GM18951 (cell line): ENCODE data around the gene LIPE.

ENCODE experiments used
- POLR2A ChIP-seq: IDR thresholded peaks from 4 replicates; pipeline ENCODE4 v1.6.1; 2011; ENCODE audit warnings: mild to moderate bottlenecking; ENCODE audit not compliant: insufficient read length, insufficient read depth; ENCODE audit errors: extremely low read depth
- in situ Hi-C: fragments of 300-500 bp; cut with MboI; formaldehyde crosslinking; loops from one replicate; pipeline ENCODE4 v1.12.0; 2022; ENCODE audit warnings: low sequenced_read_pairs, mixed read lengths, inconsistent platforms; ENCODE audit not compliant: unreplicated experiment

Gene LIPE

DNA sequence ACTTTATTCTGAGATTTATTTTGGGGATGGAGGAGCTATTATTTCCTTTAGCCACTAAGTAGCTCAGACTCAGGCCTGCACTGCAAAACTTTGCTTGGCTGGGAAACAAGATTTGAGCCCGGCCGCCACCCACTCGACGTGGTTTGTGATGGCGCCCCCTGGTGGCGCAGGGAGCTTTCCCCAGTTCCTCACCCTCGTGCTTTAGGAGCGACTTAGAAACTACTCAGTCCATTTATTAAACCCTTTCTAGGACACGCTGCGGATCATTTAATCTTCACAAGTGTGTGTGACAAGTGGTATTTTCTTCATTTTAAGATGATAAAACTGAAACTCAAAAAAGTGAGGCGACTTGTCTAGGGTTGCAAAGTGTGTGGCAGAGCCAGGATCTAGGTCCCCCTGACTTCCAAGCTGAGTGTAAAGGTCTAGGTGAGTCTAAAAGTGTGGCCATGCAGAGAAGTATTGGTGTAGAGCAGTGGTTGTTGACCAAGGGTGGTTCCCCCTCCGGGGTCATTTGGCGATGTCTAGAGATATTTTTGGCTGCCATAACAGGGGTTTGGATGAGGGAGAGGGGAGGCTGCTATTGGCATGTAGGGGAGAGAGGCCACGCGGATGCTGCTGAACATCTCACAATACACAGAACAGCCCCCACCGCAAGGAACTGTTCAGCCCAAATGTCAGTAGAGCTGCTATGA is 13.3 kb upstream of the LIPE start:
- in situ Hi-C loops: no loop called here
- TF ChIP-seq POLR2A: no peak

DNA sequence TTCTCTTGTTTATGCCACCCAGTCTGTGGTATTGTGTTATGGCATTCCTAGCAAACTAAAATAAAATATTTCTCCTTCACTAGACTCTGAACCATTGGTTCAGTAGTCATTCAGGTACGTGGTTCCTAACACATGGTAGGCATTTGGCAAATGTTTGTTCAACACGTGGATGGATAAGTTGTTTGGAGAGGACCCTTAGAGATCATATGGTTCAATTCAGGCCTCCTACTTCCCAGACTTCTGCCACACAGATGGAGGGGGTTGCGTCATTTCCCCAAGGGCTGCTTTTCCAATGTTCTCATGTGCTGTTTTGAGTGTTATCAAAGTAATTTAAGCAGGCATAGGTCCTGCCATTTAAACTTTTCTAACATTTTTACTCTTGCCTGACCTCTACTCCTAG is 8.8 kb upstream of the LIPE start:
- TF ChIP-seq POLR2A: no peak
- in situ Hi-C loops: no loop called here

DNA sequence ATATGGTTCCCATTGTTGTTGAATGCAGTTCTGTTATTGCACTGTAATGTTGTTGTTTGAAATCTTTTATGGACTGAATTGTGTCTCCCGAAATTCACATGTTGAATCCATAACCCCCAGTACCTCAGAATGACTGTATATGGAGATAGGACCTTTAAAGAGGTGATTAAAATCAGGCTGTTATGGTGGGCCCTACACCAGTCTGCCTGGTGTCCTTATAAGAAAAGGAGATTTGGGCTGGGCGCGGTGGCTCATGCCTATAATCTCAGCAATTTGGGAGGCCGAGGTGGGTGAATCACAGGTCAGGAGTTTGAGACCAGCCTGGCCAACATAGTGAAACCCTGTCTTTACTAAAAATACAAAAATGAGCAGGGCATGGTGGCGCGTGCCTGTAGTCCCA is 8.1 kb upstream of the LIPE start:
- in situ Hi-C loops: no loop called here
- TF ChIP-seq POLR2A: no peak

DNA sequence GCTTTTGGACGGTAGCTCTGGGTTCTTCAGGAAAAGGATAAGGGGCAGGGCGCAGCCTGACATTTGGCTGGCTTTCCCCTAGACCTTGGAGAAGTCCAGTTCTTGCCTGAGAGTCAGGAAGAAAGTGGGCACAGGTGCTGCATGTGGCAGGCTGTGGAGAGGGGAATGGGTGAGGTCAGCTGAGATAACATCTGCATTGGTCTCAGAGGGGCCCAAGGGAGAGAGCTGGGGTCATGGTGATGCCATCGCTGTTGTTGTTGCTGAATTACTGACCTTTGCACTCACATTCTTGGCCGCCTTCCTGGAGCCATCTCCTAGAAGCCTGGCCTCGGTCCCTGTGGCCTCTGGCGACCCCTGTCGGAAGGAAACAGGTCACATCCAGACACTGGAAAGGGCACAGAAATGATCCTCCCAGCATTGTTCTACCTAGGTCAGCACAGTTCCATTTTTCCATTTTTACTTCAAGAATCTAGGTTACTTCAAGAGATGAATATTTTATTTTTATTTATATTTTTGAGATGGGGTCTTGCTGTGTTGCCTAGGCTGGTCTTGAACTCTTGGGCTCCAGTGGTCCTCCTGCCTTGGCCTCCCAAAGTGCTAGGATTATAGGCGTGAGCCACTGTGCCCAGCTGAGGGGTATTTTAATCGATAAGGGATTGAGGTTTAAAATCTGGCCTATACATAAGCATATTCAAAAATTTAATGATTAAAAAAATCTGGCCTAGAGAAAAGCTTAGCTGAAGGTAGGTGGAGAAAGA is 6.5 kb upstream of the LIPE start:
- in situ Hi-C loops: no loop called here
- no peak for TF ChIP-seq POLR2A

DNA sequence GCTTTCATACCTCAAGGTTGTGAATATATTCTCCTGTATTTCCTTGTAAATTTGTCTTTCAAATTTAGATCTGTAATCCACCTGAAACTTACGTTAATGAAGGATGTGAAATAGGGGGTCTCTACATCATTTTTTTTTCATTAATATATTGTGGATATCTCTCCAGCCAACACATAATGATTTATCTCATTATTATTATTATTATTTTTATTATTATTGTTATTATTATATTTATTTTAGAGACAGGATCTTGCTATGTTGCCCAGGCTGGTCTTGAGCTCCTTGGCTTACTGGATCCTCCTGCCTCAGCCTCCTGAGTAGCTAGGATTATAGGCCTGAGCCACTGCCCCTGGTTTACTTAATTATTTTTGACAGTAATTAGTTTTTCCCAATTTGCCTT is 4.3 kb upstream of the LIPE start:
- no peak for TF ChIP-seq POLR2A
- in situ Hi-C loops: no loop called here

DNA sequence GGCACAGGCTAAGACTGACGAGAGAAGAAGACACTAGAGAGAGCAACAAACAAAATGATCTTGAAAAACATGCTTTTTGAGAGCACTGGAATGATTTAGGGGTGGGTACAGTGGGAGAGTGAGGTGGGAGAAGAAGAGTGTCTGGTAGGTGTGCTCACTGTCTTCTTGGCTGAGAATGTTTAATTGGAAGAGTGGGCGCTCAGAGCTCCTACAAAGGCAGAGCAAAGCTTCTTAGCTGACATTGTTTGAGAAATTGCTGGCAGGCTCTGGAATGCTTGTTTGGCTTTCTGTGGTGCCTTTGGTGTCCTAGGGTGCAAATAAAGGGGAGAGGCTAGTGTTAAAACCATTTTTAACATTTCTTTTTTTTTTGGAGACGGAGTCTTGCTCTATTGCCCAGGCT is 1.5 kb upstream of the LIPE start:
- in situ Hi-C loops: no loop called here
- TF ChIP-seq POLR2A: no peak

DNA sequence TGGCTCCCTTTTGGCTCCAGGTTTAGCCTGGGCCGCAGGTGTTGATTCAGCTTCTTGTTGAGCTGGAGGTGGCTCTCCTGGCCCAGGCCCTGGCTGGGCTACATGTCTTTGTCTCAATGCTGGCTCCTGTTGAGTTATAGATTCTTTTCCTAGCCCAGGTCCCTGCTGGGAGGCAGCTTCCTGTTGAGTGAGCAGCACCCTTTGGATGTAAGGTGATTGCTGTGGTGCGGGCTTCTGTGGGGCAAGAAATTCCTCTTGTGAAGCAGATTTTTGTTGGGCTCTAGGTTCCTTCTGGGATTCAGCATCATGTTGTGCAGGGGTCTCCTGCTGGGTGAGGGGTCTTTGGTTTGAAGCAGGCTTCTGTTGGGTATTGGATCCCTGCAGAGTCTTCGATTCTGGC is 545 bp downstream of the LIPE start:
- in situ Hi-C loops: no loop called here

DNA sequence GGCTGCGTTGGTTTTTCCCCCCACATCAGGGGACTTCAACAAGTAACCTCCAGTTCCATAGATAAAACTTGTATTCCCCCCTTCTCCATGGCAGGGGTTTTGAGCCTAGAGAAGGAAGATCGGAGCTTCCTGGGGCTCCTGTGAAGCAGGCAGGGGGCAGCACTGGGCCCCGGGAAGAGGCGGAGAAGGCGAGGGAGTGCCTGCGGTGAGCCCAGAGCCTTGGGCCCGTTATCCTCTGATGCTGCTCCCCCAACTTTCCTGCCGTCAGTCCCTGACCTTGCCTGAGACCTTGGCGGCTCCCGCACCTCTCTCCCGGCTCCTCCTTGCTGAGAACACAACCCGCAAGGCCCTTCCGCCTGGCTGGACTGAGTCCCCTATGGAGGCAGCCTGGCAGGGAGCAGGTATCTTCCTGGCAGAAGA is 2.5 kb downstream of the LIPE start:
- in situ Hi-C loops: no loop called here
- no peak for TF ChIP-seq POLR2A

More for the DNA sequence above, 545 bp downstream of the LIPE start:
- TF ChIP-seq POLR2A: no peak

DNA sequence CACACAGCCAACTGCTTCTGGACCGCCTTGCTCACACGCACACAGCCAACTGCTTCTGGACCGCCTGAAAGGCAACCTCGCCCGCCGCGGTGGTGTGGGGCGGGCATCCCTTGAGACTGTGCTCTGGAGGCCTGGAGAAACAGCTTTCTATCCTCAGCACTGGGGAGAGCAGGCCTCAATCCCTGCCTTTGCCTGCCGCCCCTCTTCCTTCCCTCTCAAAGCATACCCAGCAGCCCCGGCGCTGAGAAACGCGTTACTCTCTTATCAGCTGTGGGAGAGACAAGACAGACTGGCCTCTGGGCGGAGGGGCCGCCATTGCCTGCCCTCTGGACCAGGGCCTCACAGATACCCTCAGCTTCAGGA is 2.9 kb downstream of the LIPE start:
- no peak for TF ChIP-seq POLR2A
- in situ Hi-C loops: no loop called here

DNA sequence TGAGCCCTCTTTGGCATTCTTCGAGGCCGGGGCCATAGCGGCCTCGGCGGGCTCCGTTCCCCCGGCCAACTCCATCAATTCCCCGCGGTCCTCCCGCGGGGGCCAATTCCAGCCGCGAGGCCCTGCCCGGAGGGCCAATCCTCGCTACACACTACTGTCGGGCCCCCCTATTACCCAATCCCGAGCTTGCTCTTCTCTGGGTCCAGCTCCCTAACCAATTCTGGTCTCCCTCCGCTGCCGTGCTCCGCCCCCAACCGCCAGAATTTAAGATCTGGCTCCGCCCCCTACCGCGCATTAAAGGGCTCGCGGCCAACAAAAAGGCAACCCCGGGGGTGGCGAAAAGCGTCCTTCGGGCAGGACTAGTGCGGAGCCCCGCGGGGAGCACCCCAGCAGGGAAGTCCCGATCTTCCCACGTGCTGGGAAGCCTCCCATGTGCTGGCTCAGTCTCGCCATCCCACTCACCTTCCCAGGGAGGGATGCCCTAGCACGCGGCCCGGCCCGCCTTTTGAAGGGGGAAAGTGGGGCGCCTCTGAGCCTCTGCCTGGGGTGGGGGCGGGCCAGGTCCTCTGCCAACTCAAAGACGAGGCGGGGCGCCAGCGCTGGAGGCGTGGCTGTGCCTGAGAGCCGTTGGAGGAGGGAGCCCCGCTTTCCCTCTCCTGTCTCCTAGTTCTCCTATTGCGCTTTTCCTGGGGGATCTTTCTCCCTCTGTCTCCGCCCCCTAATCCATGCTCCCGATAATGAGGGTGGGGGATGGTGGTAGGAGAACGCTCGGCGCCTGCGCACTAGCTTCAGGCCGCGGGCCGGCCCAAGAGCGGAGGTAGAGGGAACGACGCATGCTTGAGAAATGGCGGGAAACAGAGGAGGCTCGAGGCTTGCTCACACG is 3.5 kb downstream of the LIPE start:
- in situ Hi-C loops: no loop called here
- TF ChIP-seq POLR2A: peak; percentile 61

DNA sequence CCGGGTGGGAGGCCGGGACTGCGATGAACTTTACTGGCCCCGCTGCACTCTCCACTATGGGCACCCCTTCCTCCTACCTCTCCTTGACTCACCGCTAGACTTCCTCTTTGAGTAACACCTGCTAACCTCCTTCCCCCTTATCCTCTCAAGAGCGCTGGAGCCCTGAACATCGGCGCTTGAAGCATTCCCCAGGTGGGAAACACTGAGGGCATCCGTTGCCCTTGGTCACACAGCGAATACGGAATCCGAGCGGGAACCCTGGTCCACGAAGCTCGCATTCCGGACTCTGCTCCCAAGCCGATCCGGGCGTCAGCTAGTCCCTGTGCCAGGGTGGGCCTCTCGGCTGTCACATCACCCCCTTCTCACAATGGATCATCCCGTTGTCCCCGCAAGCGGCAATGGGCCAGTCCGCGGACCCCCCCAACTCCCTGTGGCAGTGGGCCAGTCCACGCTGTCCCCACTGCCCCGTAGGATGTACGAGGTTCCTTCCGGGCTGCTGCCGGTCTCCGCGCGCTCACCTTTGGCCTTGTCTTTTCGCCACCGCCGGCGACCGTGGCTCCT is 4.2 kb downstream of the LIPE start:
- in situ Hi-C loops: no loop called here

DNA sequence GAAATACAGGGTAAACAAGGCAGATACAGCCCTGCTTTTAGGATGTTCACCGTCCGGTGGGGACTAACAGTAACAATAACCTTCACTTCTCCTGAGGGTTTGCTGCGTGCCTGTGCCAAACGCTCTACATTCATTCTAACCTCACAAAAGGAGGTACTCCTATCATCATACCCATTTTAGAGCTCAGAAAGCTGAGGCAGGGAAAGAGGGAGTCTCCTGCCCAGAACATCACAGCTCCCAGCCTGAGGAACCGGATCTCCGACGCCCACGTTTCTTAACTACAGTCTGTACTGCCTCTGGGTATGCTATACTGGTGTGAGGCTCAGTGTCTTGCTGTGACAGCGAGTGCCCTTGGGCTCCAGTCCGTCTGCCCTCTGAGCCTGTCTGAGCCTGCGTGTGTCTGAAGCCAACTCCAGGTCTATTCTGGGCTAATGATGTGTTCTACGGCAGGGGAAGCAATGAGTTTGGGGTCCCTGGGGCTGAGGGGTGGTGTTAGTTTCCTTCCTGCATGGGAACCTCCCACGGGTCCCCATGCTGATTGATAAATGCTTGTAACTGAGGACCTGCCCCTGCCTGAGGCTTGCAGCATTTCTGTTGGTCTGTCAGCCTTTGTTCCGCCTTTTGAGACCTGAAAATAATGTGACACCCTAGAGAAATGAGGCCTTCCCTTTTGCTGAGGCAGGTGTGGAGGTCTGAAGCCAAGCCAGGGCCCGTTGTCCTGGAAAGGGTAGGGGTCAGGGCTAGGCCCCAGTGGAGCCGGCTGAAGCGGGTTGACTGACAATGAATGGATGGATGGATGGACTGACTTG is 4.9 kb downstream of the LIPE start:
- TF ChIP-seq POLR2A: no peak
- in situ Hi-C loops: no loop called here

More for the DNA sequence above, 4.2 kb downstream of the LIPE start:
- no peak for TF ChIP-seq POLR2A
